Panc1 (cell line): ENCODE results near the gene AHR. TPM values are rescaled to one million over a fixed set of nuclear protein-coding genes. Genes with fewer than 3 reads are reported as not detected.

Experiments
- ATAC-seq: fragments of 200-7000 bp; cut with Tn5 transposase; 2 replicates; pipeline ENCODE4 v1.9.1; 2020; ENCODE audit warnings: mild to moderate bottlenecking, moderate library complexity
- BruUV-seq: library from RNA; stranded (reverse); fragments of 400-500 nt; replicated peaks from 2 replicates; lab custom pipeline; 2021; lab: Mats Ljungman, UMichigan
- CTCF ChIA-PET: fragments of 300-600 bp; sonication (Branson Sonifier 250); formaldehyde crosslinking; loops from one replicate; lab custom pipeline; 2022; ENCODE audit warnings: antibody characterized with exemption; lab: Charles Lee
- POLR2A ChIA-PET: fragments of 300-600 bp; sonication (Branson Sonifier 250); formaldehyde crosslinking; loops from one replicate; lab custom pipeline; 2022; ENCODE audit warnings: antibody characterized with exemption; lab: Charles Lee
- DNase-seq: peaks from one replicate; pipeline ENCODE4 v3.0.0-alpha.2; 2010; ENCODE audit warnings: low read depth, low spot score
- H3K27ac ChIP-seq: 2 replicates; pipeline ENCODE4 v1.5.1; 2011; ENCODE audit warnings: mild to moderate bottlenecking, low read length, inconsistent platforms
- H3K27me3 ChIP-seq: fragments of 200-500 bp; sonication (Bioruptor generic); 2 replicates; pipeline ENCODE4 v1.6.0; 2014; ENCODE audit warnings: low read length, inconsistent platforms; ENCODE audit not compliant: control insufficient read depth, insufficient read depth
- H3K36me3 ChIP-seq: fragments of 200-500 bp; sonication (Bioruptor generic); 2 replicates; pipeline ENCODE4 v1.5.1; 2014; ENCODE audit warnings: inconsistent platforms, mild to moderate bottlenecking, low read length, moderate library complexity; ENCODE audit not compliant: control insufficient read depth, insufficient read depth
- H3K4me1 ChIP-seq: 2 replicates; pipeline ENCODE4 v1.5.1; 2011; ENCODE audit warnings: inconsistent platforms, mild to moderate bottlenecking, low read length, moderate library complexity; ENCODE audit not compliant: control insufficient read depth, insufficient read depth
- H3K4me3 ChIP-seq, 2 experiments: 2 replicates each; pipeline ENCODE4 v1.5.1; 2011 to 2012; ENCODE audit warnings: low read depth in 2 of 2, low read length in 2 of 2, mild to moderate bottlenecking in 2 of 2, inconsistent platforms in 1 of 2, moderate library complexity in 1 of 2
- H3K9me3 ChIP-seq: fragments of 200-500 bp; sonication (Bioruptor generic); 2 replicates; pipeline ENCODE4 v1.5.1; 2014; ENCODE audit warnings: low read depth, mild to moderate bottlenecking, inconsistent platforms, low read length, moderate library complexity; ENCODE audit not compliant: control insufficient read depth, insufficient read depth
- POLR2AphosphoS5 ChIP-seq: IDR thresholded peaks from 2 replicates; pipeline ENCODE4 v1.6.1; 2012; ENCODE audit warnings: mild to moderate bottlenecking, low read depth, low read length, moderate library complexity
- SIN3A ChIP-seq: IDR thresholded peaks from 2 replicates; pipeline ENCODE4 v1.6.1; 2012; ENCODE audit warnings: low read depth, mild to moderate bottlenecking, low read length, moderate library complexity, borderline replicate concordance; ENCODE audit not compliant: insufficient read depth
- TCF7L2 ChIP-seq: IDR thresholded peaks from 2 replicates; pipeline ENCODE4 v1.6.1; 2011; ENCODE audit warnings: mild to moderate bottlenecking, low read depth, low read length, inconsistent platforms
- in situ Hi-C: cut with HindIII; loops from 2 replicates; pipeline ENCODE4 v1.10.0; 2016; ENCODE audit warnings: low sequenced_read_pairs, low pct_unique_long_range_greater_than_20kb
- intact Hi-C: fragments of 100-400 bp; cut with micrococcal nuclease; formaldehyde crosslinking; loops from one replicate; pipeline ENCODE4 v1.10.0; 2022; ENCODE audit not compliant: unreplicated experiment
- total RNA-seq: library from RNA; stranded (reverse); gene quantifications from one replicate; pipeline ENCODE4 v1.2.1, GENCODE V29; 2021; ENCODE audit not compliant: unreplicated experiment
- TF ChIP-seq, protein P1 (sequence below): fragments of 450-650 bp; IDR thresholded peaks from 2 replicates; pipeline ENCODE4 v1.5.1; 2017; ENCODE audit warnings: mild to moderate bottlenecking
- TF ChIP-seq, protein P2 (sequence below), 2 experiments: IDR thresholded peaks; 2 replicates each; pipeline ENCODE4 v1.6.1; 2011 to 2012; ENCODE audit warnings: low read depth in 2 of 2, control low read depth in 1 of 2, low read length in 1 of 2, mild to moderate bottlenecking in 1 of 2, moderate library complexity in 1 of 2; ENCODE audit not compliant: insufficient read depth in 1 of 2

AHR gene
- total RNA-seq, 1 experiment from 2014 or later, result 36.6 TPM

DNA sequence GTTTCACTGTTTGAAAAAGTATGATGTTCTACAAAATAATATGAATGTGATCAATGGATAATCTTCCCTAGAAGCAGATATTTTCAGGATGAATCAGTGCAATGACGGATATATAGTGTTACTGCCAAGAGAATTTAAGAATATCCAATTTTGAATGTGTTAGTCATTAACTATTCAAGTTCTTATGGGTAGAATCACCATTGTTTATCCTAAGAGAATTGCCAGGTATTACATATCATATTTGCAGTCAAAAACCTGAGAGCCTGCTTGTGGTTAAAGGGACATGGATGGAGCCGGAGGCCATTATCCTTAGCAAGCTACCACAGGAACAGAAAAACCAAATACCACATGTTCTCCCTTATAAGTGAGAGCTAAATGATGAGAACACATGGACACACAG lies 26.9 kb downstream of the AHR start:
- peaks cover 5% of the 10 kb centered on the region; the same call in 1 of the 2 replicates for H3K4me1 ChIP-seq
- no peaks in the 10 kb centered on the region for H3K9me3 ChIP-seq
- TF ChIP-seq TCF7L2, result no peak
- TF ChIP-seq, protein P1, sequence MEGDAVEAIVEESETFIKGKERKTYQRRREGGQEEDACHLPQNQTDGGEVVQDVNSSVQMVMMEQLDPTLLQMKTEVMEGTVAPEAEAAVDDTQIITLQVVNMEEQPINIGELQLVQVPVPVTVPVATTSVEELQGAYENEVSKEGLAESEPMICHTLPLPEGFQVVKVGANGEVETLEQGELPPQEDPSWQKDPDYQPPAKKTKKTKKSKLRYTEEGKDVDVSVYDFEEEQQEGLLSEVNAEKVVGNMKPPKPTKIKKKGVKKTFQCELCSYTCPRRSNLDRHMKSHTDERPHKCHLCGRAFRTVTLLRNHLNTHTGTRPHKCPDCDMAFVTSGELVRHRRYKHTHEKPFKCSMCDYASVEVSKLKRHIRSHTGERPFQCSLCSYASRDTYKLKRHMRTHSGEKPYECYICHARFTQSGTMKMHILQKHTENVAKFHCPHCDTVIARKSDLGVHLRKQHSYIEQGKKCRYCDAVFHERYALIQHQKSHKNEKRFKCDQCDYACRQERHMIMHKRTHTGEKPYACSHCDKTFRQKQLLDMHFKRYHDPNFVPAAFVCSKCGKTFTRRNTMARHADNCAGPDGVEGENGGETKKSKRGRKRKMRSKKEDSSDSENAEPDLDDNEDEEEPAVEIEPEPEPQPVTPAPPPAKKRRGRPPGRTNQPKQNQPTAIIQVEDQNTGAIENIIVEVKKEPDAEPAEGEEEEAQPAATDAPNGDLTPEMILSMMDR, result no peak
- no peak for TF ChIP-seq POLR2AphosphoS5
- TF ChIP-seq SIN3A, result no peak
- TF ChIP-seq, protein P2, sequence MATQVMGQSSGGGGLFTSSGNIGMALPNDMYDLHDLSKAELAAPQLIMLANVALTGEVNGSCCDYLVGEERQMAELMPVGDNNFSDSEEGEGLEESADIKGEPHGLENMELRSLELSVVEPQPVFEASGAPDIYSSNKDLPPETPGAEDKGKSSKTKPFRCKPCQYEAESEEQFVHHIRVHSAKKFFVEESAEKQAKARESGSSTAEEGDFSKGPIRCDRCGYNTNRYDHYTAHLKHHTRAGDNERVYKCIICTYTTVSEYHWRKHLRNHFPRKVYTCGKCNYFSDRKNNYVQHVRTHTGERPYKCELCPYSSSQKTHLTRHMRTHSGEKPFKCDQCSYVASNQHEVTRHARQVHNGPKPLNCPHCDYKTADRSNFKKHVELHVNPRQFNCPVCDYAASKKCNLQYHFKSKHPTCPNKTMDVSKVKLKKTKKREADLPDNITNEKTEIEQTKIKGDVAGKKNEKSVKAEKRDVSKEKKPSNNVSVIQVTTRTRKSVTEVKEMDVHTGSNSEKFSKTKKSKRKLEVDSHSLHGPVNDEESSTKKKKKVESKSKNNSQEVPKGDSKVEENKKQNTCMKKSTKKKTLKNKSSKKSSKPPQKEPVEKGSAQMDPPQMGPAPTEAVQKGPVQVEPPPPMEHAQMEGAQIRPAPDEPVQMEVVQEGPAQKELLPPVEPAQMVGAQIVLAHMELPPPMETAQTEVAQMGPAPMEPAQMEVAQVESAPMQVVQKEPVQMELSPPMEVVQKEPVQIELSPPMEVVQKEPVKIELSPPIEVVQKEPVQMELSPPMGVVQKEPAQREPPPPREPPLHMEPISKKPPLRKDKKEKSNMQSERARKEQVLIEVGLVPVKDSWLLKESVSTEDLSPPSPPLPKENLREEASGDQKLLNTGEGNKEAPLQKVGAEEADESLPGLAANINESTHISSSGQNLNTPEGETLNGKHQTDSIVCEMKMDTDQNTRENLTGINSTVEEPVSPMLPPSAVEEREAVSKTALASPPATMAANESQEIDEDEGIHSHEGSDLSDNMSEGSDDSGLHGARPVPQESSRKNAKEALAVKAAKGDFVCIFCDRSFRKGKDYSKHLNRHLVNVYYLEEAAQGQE (IDR thresholded peaks at IDR 0.05; ENCODE audit: insufficient read depth in 1 of 2, low read depth in 2 of 2, low read length in 1 of 2), result no peak
- ChIA-PET POLR2A (no interaction called here), CTCF (no interaction called here)
- no peaks in the 10 kb centered on the region for H3K27me3 ChIP-seq
- peaks cover 2% of the 10 kb centered on the region for H3K36me3 ChIP-seq
- no peak overlapping the region for H3K27ac ChIP-seq
- DNase-seq, result no peak
- no peak for ATAC-seq
- intact Hi-C loops, result no loop called here
- in situ Hi-C loops, result no loop called here
- no peak overlapping the region for H3K4me3 ChIP-seq
- no TSS peak for BruUV-seq

DNA sequence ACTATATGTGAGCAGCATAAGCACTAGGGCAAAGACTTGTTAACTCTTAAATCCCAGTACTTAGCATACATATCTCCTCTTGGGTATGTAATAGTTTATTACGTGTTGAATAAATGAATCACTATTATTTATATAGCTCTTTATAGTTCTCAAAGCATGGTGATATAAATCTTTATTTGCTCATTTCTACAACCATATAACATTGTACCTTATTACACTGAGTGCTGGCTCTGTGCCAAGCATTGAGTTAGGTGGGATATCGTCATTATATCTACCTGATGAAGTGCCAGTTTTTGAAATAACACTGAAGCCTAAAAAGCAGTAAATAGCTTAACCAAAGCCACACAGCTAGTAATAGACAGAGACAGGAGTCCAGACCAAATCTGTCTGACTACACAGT lies 27.9 kb downstream of the AHR start:
- intact Hi-C loops, result no loop called here
- Histone ChIP-seq H3K9me3 (no peaks in the 10 kb centered on the region), H3K4me1 (no peaks in the 10 kb centered on the region), H3K27ac (no peak overlapping the region), H3K27me3 (no peaks in the 10 kb centered on the region), H3K36me3 (peaks cover 5% of the 10 kb centered on the region), H3K4me3 (no peak overlapping the region)
- POLR2A ChIA-PET, result no interaction called here
- in situ Hi-C loops, result no loop called here
- ATAC-seq (no peak; the same call in 1 of the 2 replicates), DNase-seq (no peak)
- BruUV-seq, result no TSS peak
- TF ChIP-seq POLR2AphosphoS5 (no peak), TCF7L2 (no peak), SIN3A (no peak)
- TF ChIP-seq, protein P1, result no peak
- TF ChIP-seq, protein P2 (IDR thresholded peaks at IDR 0.05; ENCODE audit: insufficient read depth in 1 of 2, low read depth in 2 of 2, low read length in 1 of 2), result no peak
- CTCF ChIA-PET, result no interaction called here
